HepG2 (cell line): ENCODE results near the gene ALDOA. TPM values are rescaled to one million over a fixed set of nuclear protein-coding genes. Genes with fewer than 3 reads are reported as not detected.

ENCODE experiments used
- DNMT3B ChIP-seq: conservative IDR thresholded peaks from 2 replicates; pipeline ENCODE4 v1.6.1; 2016; ENCODE audit warnings: missing biosample characterization, control low read depth
- DZIP1 ChIP-seq: sonication (generic); formaldehyde crosslinking; IDR thresholded peaks from 2 replicates; pipeline ENCODE4 v1.5.0; 2020; ENCODE audit warnings: mild to moderate bottlenecking, missing genetic modification reagents
- KLF12 ChIP-seq: sonication (generic); formaldehyde crosslinking; IDR thresholded peaks from 2 replicates; pipeline ENCODE4 v1.4.0; 2020; ENCODE audit warnings: missing genetic modification reagents, borderline replicate concordance
- ZHX1 ChIP-seq: sonication (generic); formaldehyde crosslinking; IDR thresholded peaks from 2 replicates; pipeline ENCODE4 v1.8.1; 2022; ENCODE audit warnings: low read depth, mild to moderate bottlenecking, missing genetic modification reagents
- ZNF224 ChIP-seq: sonication (generic); formaldehyde crosslinking; IDR thresholded peaks from 2 replicates; pipeline ENCODE4 v1.5.0; 2020; ENCODE audit warnings: mild to moderate bottlenecking, missing genetic modification reagents
- ZNF598 ChIP-seq: sonication (generic); formaldehyde crosslinking; IDR thresholded peaks from 2 replicates; pipeline ENCODE4 v1.5.1; 2020; ENCODE audit warnings: mild to moderate bottlenecking, missing genetic modification reagents, borderline replicate concordance
- polyA plus RNA-seq, 8 experiments: library from polyadenylated mRNA; depleted of rRNA in 3 of 8; stranded (reverse) in 7 of 8; unstranded in 1 of 8; fragments of >200 nt; fragmentation: Illumina TruSeq in 4 of 8; extraction: Trizol in 4 of 8; gene quantifications; 2 replicates each; pipeline versions ENCODE4 v1.2.1 to v1.2.3, GENCODE V29; 2011 to 2016; ENCODE audit warnings: low read depth in 4 of 8, missing spikeins in 1 of 8, mixed read lengths in 1 of 8; ENCODE audit not compliant: insufficient read depth in 1 of 8
- total RNA-seq, 5 experiments: library from RNA; depleted of rRNA; stranded (reverse); fragments of >200 nt; fragmentation: Illumina TruSeq; extraction: Trizol; gene quantifications; 2 replicates each; pipeline ENCODE4 v1.2.3, GENCODE V29; 2016; ENCODE audit warnings: low read depth in 1 of 5

ALDOA gene
- total and polyA plus RNA-seq, 2 of the 13 experiments (the other 11 are each of a cell fraction or from before 2014, with no cell fraction given): 925 to 1,884 TPM

GRCh38 chr16:30063893-30064728 is 1.4 kb upstream of the ALDOA start (continued):
- TF ChIP-seq ZHX1 (CRISPR knock-in tag): no peak
- TF ChIP-seq ZNF224: 0 out of 2 replicates have a peak, but pooled peaks have one; percentile 3
- no peak; the same call in 1 of the 2 replicates for TF ChIP-seq KLF12
- TF ChIP-seq DZIP1 (CRISPR knock-in tag): no peak
- no peak; the same call in 1 of the 2 replicates for TF ChIP-seq DNMT3B (CRISPR knock-in tag)
- TF ChIP-seq ZNF598: no peak; the same call in 1 of the 2 replicates
